HUES6 (cell line): ENCODE data around the gene CNTN3.

ENCODE experiments used
- H3K27ac ChIP-seq: 2 replicates; pipeline ENCODE4 v1.7.0; 2013; ENCODE audit warnings: low read depth, mild to moderate bottlenecking, low read length, inconsistent platforms
- H3K27me3 ChIP-seq: 2 replicates; pipeline ENCODE4 v1.6.1; 2013; ENCODE audit warnings: low read length; ENCODE audit not compliant: control insufficient read depth, insufficient read depth
- H3K36me3 ChIP-seq: 2 replicates; pipeline ENCODE4 v1.6.1; 2013; ENCODE audit warnings: low read length; ENCODE audit not compliant: control insufficient read depth, insufficient read depth
- H3K4me1 ChIP-seq: 2 replicates; pipeline ENCODE4 v1.6.1; 2013; ENCODE audit warnings: low read length; ENCODE audit not compliant: control insufficient read depth, insufficient read depth
- H3K4me3 ChIP-seq: 2 replicates; pipeline ENCODE4 v1.5.1; 2013; ENCODE audit warnings: low read depth, low read length
- H3K9ac ChIP-seq: one replicate; pipeline ENCODE4 v1.6.1; 2013; ENCODE audit warnings: mild to moderate bottlenecking, low read length
- H3K9me3 ChIP-seq: 2 replicates; pipeline ENCODE4 v1.6.1; 2013; ENCODE audit warnings: low read depth, low read length; ENCODE audit not compliant: control insufficient read depth, insufficient read depth

The CNTN3 gene

DNA sequence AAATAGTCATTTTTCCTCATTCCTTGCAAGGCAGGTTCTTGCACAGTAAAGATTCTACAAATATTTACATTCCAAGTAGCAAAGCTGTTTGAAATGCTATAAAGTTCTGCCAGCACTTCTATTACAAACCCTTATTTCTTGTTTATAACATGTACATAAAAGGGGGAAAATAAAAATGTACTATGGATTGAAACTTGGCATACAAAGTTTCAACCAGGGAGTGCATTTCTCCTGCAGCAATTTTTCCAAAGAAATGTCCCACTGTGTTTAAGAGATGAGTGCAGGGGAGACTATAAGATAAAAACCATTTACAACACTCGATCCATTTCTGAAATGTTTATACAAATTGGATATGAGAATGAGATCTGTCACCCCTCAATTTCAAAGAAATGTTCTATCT is 3.3 kb downstream of the CNTN3 start:
- no peak overlapping the region for H3K27ac ChIP-seq
- no peak overlapping the region for H3K9ac ChIP-seq
- no peaks in the 10 kb centered on the region for H3K36me3 ChIP-seq
- H3K9me3 ChIP-seq: no peaks in the 10 kb centered on the region
- no peak overlapping the region for H3K4me3 ChIP-seq
- H3K4me1 ChIP-seq: 0 out of 2 replicates have a peak, but pooled peaks cover 4% of the 10 kb centered on the region
- H3K27me3 ChIP-seq: peaks cover 78% of the 10 kb centered on the region

DNA sequence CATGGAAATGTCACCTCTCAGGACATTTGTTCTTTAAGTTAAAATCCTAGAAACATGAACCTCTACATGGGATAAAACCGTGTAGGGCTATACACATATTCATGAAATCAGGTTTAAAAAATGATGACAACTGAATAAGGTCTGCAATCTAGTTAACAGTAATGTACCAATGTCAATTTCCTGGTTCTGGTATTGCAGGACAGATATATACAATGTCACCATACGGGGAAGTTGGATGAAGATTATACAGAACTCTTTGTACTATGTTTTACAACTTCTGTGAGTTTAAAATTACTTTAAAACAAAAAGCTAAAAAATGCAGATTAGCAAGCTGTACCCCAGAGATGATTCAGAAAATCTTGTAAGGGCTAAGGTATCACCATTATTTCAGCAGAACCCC is 6.7 kb downstream of the CNTN3 start:
- no peak overlapping the region for H3K9ac ChIP-seq
- H3K36me3 ChIP-seq: no peaks in the 10 kb centered on the region

GRCh38 chr3:74606996-74607395 is 7.5 kb downstream of the CNTN3 start:
- H3K27ac ChIP-seq: no peak overlapping the region
- H3K9ac ChIP-seq: no peak overlapping the region
- H3K4me3 ChIP-seq: no peak overlapping the region
- H3K4me1 ChIP-seq: no peaks in the 10 kb centered on the region
- H3K36me3 ChIP-seq: no peaks in the 10 kb centered on the region
- H3K9me3 ChIP-seq: no peaks in the 10 kb centered on the region
- peaks cover 36% of the 10 kb centered on the region for H3K27me3 ChIP-seq

More for the DNA sequence above, 6.7 kb downstream of the CNTN3 start:
- Histone ChIP-seq H3K4me3 (no peak overlapping the region), H3K4me1 (no peaks in the 10 kb centered on the region), H3K27ac (no peak overlapping the region), H3K9me3 (no peaks in the 10 kb centered on the region), H3K27me3 (peaks cover 45% of the 10 kb centered on the region)

- no peaks in the 10 kb centered on the region for H3K36me3 ChIP-seq
- H3K27me3 ChIP-seq: peaks cover 21% of the 10 kb centered on the region
- H3K4me1 ChIP-seq: no peaks in the 10 kb centered on the region
- H3K9ac ChIP-seq: no peak overlapping the region
- H3K4me3 ChIP-seq: no peak overlapping the region
- H3K9me3 ChIP-seq: no peaks in the 10 kb centered on the region
- H3K27ac ChIP-seq: no peak overlapping the region
Measured at GRCh38 chr3:74605437-74605836, 9.0 kb downstream of the CNTN3 start.

DNA sequence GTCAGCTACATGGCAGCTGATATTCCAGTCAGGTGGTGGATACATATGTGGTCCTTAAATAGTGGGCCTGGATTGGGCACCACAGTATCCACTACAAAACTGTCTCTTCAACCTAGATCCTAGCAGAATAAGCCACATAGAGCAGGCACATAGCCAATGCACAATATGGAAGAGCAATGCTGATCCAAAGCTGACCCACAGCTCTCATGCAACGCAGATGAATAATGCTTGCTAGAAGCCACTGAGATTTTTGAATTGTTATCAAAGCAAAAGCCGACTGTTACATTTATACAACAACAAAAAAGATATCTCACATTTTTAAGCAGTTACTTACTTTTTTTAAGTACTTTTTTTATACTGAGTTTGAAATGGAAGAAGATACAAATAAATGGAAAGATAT is 11.2 kb downstream of the CNTN3 start:
- Histone ChIP-seq H3K27ac (no peak overlapping the region), H3K4me1 (no peaks in the 10 kb centered on the region), H3K27me3 (peaks cover 2% of the 10 kb centered on the region; the same call in 1 of the 2 replicates), H3K9me3 (0 out of 2 replicates have a peak, but pooled peaks cover 5% of the 10 kb centered on the region), H3K4me3 (no peak overlapping the region), H3K9ac (no peak overlapping the region), H3K36me3 (no peaks in the 10 kb centered on the region)

- no peaks in the 10 kb centered on the region for H3K36me3 ChIP-seq
- H3K4me1 ChIP-seq: no peaks in the 10 kb centered on the region
- no peak overlapping the region for H3K27ac ChIP-seq
- no peak overlapping the region for H3K9ac ChIP-seq
- H3K9me3 ChIP-seq: 0 out of 2 replicates have a peak, but pooled peaks cover 5% of the 10 kb centered on the region
- no peak overlapping the region for H3K4me3 ChIP-seq
- H3K27me3 ChIP-seq: no peaks in the 10 kb centered on the region; the same call in 1 of the 2 replicates
Measured at GRCh38 chr3:74602471-74602870, 12.0 kb downstream of the CNTN3 start.

DNA sequence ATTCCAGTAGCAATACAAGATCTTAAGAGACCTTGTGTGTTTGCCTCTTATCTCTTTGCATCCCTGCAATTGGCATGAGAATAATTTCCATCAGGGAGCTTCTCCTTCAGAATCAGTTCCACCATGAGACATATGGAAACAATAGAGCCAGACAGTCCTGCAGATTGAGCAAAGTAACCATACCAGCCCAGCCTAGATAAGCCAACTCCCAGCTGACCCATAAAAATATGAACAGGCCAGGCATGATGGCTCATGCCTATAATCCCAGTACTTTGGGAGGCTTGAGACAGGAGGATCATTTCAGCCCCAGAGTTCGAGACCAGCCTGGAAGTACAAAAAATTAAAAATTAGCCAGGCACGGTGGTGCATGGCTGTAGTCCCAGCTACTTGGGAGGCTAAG is 12.7 kb downstream of the CNTN3 start:
- H3K27ac ChIP-seq: no peak overlapping the region
- no peaks in the 10 kb centered on the region for H3K36me3 ChIP-seq
- no peaks in the 10 kb centered on the region for H3K4me1 ChIP-seq
- no peak overlapping the region for H3K4me3 ChIP-seq
- no peak overlapping the region for H3K9ac ChIP-seq
- 0 out of 2 replicates have a peak, but pooled peaks cover 5% of the 10 kb centered on the region for H3K9me3 ChIP-seq
- H3K27me3 ChIP-seq: no peaks in the 10 kb centered on the region

GRCh38 chr3:74599564-74599963 is 14.9 kb downstream of the CNTN3 start:
- Histone ChIP-seq H3K36me3 (no peaks in the 10 kb centered on the region), H3K9me3 (0 out of 2 replicates have a peak, but pooled peaks cover 5% of the 10 kb centered on the region), H3K4me3 (no peak overlapping the region), H3K9ac (no peak overlapping the region), H3K27me3 (no peaks in the 10 kb centered on the region), H3K27ac (no peak overlapping the region), H3K4me1 (no peaks in the 10 kb centered on the region)

DNA sequence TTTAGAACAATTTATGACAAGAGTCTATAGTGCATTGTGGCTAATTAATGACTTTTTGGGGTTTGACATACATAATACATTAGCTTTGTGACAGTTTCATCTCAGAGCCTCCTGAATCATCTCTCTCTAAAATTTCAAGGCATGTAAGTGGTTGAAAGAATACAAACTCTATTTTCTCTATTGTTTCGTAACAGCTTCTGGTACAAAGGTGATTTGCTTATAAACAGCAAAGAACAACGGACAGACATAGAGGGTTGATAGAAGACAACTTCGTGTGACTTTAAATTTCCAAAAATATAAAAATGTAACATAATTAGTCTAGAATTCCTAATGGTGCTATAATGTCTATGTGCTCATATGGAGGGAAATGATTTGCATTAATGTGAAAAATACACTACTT is 21.3 kb downstream of the CNTN3 start:
- H3K4me3 ChIP-seq: no peak overlapping the region
- no peaks in the 10 kb centered on the region for H3K4me1 ChIP-seq
- no peaks in the 10 kb centered on the region for H3K27me3 ChIP-seq
- H3K27ac ChIP-seq: no peak overlapping the region
- no peaks in the 10 kb centered on the region for H3K9me3 ChIP-seq
- H3K36me3 ChIP-seq: no peaks in the 10 kb centered on the region
- H3K9ac ChIP-seq: no peak overlapping the region

GRCh38 chr3:74592359-74592758 is 22.1 kb downstream of the CNTN3 start:
- Histone ChIP-seq H3K9me3 (no peaks in the 10 kb centered on the region), H3K27me3 (no peaks in the 10 kb centered on the region), H3K9ac (no peak overlapping the region), H3K27ac (no peak overlapping the region), H3K4me1 (no peaks in the 10 kb centered on the region), H3K36me3 (no peaks in the 10 kb centered on the region), H3K4me3 (no peak overlapping the region)

- Histone ChIP-seq H3K4me3 (no peak overlapping the region), H3K9me3 (no peaks in the 10 kb centered on the region), H3K27ac (no peak overlapping the region), H3K4me1 (no peaks in the 10 kb centered on the region), H3K9ac (no peak overlapping the region), H3K36me3 (no peaks in the 10 kb centered on the region), H3K27me3 (no peaks in the 10 kb centered on the region)
Measured at GRCh38 chr3:74591946-74592345, 22.5 kb downstream of the CNTN3 start.

DNA sequence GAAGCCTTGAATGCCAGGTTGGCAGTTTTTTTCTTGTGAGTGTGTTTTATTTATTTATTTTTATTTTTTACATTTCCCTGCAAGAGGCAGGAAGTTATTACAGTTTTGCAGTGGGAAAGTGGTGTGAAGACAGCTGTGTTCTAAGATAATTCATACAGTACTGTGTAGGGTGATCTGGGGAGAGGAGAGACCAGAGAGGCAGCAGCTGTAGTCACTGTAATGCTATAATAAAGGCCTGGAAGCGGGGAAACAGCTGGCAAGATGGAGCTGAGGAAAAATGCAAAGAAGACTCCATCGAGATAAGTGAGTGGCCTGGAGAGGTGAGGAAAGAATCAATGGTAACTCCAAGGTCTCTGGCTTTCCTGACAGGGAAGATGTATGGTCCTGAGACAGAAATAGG is 23.1 kb downstream of the CNTN3 start:
- Histone ChIP-seq H3K9me3 (no peaks in the 10 kb centered on the region), H3K27me3 (no peaks in the 10 kb centered on the region), H3K9ac (no peak overlapping the region), H3K4me3 (no peak overlapping the region), H3K36me3 (no peaks in the 10 kb centered on the region), H3K27ac (no peak overlapping the region), H3K4me1 (no peaks in the 10 kb centered on the region)
